ENCODE results near the gene RSRC1. TPM values are rescaled to one million over a fixed set of nuclear protein-coding genes. Genes with fewer than 3 reads are reported as not detected.

The RSRC1 gene
- total and polyA plus RNA-seq, 3 donors from 2014 or later, result 12.6 to 53.3 (median 43.8) TPM

DNA sequence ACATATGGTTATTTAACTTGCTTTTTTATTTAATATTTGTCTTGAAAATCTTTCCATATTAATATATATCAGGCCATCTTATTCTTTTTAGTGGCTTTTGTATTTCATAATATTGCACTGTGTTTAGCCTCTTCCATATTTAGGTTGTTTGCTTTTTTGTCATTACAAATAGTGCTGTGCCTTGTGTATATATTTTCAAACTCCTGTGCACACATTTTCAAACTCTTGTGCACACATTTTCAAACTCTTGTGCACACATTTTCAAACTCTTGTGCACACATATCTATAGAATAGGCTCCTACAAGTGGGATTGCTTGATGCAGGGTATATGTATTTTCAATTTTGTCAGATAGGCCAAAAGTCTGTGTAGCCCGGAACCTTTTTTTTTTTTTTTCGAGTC is 343.1 kb downstream of the RSRC1 start:
- 84 to 96% methylated on average over 2 of the region's 2 CpGs for WGBS, 2 donors
- Histone ChIP-seq H3K27me3 (no peaks in the 10 kb centered on the region), H3K4me1 (no peaks in the 10 kb centered on the region), H3K27ac (no peak overlapping the region), H3K4me3 (no peak overlapping the region), H3K36me3 (ENCODE audit: low read depth, missing control alignments) (no peaks in the 10 kb centered on the region), H3K9me3 (no peaks in the 10 kb centered on the region)
- intact Hi-C loops (cut with DNase I; ENCODE audit: low total_unique reads), result no loop called here
- TF ChIP-seq POLR2A (IDR thresholded peaks at IDR 0.05) (no peak), CTCF (IDR thresholded peaks at IDR 0.05) (no peak)
- no peak for DNase-seq

DNA sequence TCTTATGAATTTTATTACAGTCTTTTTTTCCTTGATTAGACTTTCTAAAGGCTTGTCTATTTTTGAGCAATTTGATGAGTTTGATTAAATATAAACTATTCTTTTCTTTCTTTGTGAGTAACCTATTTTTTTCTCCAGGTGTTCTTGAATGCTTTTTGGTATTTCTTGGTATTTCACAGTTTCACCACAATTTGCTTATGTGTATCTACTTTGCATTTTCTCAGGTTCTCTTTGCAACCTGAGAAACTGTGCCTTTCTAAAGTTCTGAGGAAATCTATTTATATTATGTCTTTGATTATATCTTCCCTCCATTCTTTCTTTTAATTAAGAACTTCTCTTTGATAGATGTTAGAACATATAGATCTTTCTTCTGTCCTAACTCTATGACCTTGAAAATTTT is 344.0 kb downstream of the RSRC1 start:
- H3K9me3 ChIP-seq, result no peaks in the 10 kb centered on the region
- no peak overlapping the region for H3K4me3 ChIP-seq
- no peaks in the 10 kb centered on the region for H3K4me1 ChIP-seq
- no peaks in the 10 kb centered on the region for H3K36me3 ChIP-seq (ENCODE audit: low read depth, missing control alignments)
- no peak overlapping the region for H3K27ac ChIP-seq
- no peaks in the 10 kb centered on the region for H3K27me3 ChIP-seq
- no peak for TF ChIP-seq CTCF (IDR thresholded peaks at IDR 0.05)
- TF ChIP-seq POLR2A (IDR thresholded peaks at IDR 0.05), result no peak
- no peak for DNase-seq
- intact Hi-C loops (cut with DNase I; ENCODE audit: low total_unique reads), result no loop called here

DNA sequence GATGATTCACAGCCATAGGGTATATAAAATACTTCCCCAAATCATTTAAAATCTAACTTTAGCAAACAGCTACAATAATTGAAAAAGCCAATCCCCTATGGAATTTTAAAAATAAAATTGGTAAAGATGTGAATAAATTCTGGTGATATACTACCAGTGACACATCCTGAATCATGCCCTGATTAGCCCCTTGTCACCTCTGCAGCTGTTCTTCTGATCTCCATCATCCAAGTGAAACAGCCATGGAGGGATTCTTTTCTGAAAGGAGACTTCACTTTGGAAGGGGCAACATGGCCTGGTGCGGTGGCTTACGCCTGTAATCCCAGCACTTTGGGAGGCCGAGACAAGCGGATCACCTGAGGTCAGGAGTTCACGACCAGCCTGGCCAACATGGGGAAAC is 345.5 kb downstream of the RSRC1 start:
- Histone ChIP-seq H3K4me3 (no peak overlapping the region), H3K4me1 (no peaks in the 10 kb centered on the region), H3K27me3 (no peaks in the 10 kb centered on the region), H3K9me3 (no peaks in the 10 kb centered on the region), H3K27ac (no peak overlapping the region), H3K36me3 (ENCODE audit: low read depth, missing control alignments) (no peaks in the 10 kb centered on the region)
- TF ChIP-seq CTCF (IDR thresholded peaks at IDR 0.05) (no peak), POLR2A (IDR thresholded peaks at IDR 0.05) (no peak)
- no peak for DNase-seq
- WGBS, 2 donors, result 95 to 99% methylated on average over 5 of the region's 5 CpGs
- intact Hi-C loops (cut with DNase I; ENCODE audit: low total_unique reads), result no loop called here

- Histone ChIP-seq H3K9me3 (no peaks in the 10 kb centered on the region), H3K4me3 (no peak overlapping the region), H3K36me3 (ENCODE audit: low read depth, missing control alignments) (no peaks in the 10 kb centered on the region), H3K27ac (no peak overlapping the region), H3K4me1 (no peaks in the 10 kb centered on the region), H3K27me3 (no peaks in the 10 kb centered on the region)
- no peak for TF ChIP-seq CTCF (IDR thresholded peaks at IDR 0.05)
- no peak for TF ChIP-seq POLR2A (IDR thresholded peaks at IDR 0.05)
- DNase-seq, result no peak
- intact Hi-C loops (cut with DNase I; ENCODE audit: low total_unique reads), result no loop called here
- 88 to 94% methylated on average over 3 of the region's 3 CpGs for WGBS, 2 donors
These were observed 346.2 kb downstream of the RSRC1 start for GRCh38 chr3:158456114-158456513.

DNA sequence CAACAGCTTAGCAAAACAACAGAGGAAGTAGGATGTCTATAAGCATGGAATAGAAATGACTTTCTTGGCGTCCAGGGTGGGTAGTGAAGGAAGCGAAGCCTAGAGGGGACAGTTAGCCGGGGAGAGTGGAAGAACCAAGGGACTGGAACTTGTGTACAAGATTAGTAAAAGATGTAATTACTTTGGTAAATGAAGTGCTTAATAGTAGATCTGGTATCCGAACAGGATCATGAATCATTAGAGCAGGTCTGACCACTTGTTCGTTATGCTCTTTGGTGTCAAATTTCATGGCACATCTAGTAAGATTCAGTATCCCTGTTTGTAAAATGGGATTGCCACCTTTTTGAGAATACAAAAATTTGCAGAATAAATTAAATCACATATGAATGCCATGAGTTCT is 348.6 kb downstream of the RSRC1 start:
- WGBS, 2 donors, result 81 to 85% methylated on average over 5 of the region's 5 CpGs
- Histone ChIP-seq H3K4me1 (no peaks in the 10 kb centered on the region), H3K36me3 (ENCODE audit: low read depth, missing control alignments) (no peaks in the 10 kb centered on the region), H3K27ac (no peak overlapping the region), H3K27me3 (no peaks in the 10 kb centered on the region), H3K9me3 (no peaks in the 10 kb centered on the region), H3K4me3 (no peak overlapping the region)
- DNase-seq, result no peak
- TF ChIP-seq POLR2A (IDR thresholded peaks at IDR 0.05) (no peak), CTCF (IDR thresholded peaks at IDR 0.05) (no peak)
- intact Hi-C loops (cut with DNase I; ENCODE audit: low total_unique reads), result no loop called here
